Fibroblast of skin of scalp (primary cell): ENCODE data around the gene EXD3.
"Not testable (repeated sequence)": the region's sequence is repeated elsewhere in the genome, so short reads cannot be mapped to it uniquely, and the experiment has no call there.

Source experiments
- DNase-seq: peaks from one replicate; pipeline ENCODE4 v3.0.0-alpha.2; 2013

Gene EXD3

DNA sequence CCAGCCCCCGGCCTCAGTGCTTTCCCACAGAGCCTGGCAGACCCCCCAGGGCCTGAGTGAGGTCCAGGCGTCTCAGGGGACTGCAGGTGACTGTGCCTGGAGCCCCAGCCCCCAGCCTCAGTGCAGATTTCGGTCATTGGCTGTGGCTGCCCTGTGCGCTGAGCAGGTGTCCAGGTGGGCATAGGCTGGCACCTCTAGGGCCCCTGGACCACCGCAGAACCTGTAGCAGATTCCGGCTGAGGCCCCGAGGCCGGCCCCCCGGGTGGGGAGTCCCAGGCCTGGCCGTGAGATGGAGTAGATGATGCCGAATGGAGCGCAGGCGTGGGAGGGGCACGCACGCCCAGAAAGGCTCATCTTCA, 12.1 kb downstream of the EXD3 start:
- no peak for DNase-seq

DNA sequence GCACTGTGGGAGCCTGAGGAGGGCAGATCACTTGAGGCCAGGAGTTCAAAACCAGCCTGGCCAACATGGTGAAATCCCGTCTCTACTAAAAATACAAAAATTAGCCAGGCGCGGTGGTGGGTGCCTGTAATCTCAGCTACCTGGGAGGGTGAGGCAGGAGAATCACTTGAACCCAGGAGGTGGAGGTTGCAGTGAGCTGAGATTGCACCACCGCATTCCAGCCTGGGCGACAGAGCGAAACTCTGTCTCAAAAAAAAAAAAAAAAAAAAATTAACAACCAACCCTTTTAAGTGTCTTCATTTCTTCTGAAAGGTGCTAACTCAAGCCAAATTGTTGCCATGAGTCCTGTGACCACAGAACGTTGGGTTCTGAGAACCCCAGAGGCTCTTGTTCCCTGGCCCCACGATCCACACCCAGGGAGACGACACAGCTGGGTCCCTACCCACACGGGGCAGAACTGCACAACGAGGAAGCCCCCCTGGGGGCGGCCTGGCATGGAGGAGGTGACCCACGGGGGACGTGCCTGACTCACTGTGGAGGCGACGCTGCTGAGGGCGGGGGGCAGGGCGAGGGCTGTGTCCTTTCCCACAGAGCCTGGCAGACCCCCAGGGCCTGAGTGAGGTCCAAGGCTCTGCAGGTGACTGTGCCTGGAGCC, 12.6 kb downstream of the EXD3 start:
- not testable (repeated sequence) for DNase-seq

DNA sequence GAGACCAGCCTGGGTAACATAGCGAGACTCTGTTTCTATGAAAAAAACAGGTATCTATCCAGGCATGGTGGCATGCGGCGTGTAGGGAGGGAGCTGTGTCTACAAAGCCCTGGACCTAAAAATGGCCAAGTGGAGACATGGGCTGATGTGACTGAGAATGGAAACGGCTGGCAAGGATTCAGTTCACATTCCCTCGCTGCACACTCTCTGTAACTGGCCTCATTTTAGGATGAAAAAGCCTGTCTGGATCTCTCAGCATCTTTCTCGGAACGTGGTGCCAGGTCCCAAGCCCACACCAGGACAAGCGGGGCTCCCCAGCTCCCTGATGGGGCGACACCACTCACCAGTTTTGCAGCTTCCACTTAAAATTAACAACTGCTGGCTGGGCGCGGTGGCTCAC, 13.4 kb downstream of the EXD3 start:
- no peak for DNase-seq

DNA sequence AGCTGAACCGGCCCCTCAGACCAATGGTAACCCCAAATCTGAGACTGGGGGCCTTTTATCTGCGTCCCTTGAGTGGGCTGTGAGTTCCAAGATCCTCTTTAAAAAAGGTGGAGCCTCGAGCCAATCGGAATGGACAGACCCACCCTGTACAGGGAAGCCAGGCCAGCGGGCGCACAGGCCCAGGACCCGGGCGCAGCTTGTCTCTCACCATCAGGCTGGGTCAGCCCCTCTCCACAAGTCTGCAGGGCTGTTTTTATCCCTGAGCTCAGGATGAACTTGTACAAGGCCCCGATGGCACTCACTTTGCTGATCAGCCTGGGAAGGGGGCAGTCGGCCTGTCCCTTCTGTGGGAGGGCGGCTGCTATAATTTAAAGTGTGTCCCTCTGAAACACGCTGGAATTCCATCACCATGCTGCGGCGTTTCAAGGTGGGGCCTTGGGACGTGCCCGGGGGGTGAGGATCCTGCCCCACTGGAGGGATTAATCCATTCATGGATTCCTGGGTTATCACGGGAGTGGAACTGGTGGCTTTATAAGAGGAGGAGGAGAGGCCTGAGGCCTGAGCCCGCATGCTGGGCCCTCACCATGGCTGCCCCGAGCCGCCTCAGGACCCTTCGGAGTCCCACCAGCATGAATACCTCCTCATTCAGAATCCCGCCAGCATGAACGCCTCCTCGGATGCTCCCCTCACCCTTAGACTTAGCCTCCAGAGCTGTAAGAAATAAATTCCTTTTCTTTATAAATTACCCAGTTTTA, 14.1 kb downstream of the EXD3 start:
- DNase-seq: no peak

DNA sequence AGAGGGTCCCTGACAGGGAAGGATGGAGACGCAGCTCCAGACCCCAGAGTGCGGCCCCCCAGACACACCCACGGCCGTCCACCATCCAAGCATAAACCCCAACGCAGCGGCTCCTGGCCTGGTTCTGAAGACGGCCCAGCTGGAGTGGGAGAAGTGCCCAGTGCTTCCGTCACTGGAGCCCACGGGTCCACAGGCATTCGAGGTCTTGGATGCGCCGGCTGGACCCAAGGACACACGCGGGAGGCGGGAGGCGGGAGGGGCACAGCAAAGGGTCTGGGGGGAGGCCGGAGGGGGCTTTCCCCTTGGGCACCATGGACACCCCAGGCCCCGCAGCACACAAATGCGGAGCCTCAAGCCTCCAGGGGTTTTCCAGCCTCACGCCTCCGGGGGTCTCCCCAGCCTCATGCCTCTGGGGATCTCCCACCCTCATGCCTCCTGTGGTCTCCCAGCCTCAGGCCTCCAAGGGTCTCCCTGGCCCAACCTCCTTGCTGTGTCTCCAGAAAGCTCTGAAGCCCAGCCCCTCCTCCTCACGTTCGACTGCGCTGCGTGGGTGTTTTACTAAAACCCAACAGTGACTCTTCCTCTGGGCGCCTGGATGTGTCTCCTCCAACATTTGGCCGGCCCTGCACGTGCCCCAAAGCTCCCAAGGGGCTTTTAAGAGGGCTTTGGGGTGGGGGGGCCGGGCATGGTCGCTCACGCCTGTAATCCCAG, 15.2 kb downstream of the EXD3 start:
- no peak for DNase-seq

DNA sequence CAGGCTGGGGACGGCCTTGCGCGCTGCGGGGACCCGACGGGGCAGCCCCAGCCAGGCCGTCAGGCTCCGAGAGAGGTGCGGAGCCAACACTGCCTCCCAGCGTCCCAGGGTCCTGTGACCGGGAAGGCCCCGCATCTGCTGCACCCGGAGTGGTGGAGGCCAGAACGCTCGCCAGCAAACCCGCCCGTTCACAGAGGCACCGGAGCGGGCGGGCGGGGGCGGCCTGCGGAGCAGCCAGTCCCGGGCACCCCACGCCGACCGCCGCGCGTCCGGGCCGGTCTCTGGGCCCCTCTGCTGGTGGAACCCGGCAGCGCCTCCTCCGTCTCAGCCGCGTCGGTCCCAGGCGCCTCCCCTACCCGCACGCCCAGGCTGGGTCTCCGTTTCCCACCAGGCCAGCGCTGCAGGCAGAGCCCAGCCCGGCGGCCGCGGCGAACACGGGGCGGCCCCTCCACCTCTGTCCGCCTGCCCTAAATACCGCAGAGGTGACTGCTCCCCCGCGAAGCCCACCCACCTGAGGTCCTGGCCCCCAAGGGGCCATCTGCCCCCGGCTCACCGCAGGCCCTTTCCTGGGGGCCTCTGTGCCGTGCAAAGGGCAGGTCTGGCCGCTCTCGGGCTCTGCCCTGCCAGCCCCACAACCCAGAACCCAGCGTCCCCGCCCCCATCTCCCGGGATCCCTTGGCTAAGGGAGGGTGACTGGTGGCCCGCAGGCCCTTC, 15.9 kb downstream of the EXD3 start:
- DNase-seq: peak; percentile 48

DNA sequence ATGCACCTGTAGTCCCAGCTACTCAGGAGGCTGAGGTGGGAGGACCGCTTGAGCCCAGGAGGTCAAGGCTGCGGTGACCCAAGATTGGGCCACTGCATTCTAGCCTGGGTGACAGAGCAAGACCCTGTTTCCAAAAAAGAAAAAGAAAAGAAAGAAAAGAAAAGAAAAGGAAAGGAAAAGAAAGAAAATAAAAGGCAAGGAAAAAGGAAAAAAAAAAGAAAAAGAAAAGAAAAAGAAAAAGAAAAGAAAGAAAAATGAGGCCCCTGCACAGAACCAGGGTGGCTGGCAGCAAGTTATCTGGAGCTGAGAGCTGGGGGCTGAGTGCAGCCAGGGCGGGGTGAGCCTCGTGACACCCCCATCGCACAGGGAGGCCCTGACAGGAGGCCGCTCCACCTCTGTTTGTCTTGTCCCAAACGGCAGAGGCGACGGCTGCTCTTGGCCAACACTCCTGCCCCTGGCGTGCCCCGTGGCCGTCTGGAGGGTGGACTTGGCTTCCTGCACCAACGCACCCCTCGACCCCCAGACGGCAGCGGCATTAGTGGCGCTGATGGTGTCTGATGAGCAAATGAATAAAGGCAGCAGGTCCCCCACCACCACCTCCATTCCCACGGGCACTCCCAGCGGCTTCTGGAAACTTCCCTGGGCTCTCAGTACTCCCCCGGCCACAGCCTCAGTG, 16.7 kb downstream of the EXD3 start:
- DNase-seq: no peak

DNA sequence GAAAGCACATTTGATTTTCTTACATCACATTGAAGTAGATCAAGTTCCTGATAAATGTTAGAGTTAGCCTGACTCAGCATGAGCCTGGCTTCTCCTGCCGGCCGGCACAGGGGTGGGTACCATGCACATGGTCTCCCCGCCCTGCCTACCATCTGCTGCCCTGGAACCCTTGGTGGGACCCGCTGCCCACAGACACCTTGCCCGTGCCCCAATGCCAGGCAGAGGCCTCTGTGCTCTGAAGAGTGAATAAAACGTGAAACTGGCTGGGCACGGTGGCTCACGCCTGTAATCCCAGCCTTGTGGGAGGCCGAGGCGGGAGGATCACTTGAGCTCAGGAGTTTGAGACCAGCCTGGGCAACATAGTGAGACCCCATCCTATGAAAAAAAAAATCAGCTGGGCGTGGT, 17.3 kb downstream of the EXD3 start:
- DNase-seq: no peak

DNA sequence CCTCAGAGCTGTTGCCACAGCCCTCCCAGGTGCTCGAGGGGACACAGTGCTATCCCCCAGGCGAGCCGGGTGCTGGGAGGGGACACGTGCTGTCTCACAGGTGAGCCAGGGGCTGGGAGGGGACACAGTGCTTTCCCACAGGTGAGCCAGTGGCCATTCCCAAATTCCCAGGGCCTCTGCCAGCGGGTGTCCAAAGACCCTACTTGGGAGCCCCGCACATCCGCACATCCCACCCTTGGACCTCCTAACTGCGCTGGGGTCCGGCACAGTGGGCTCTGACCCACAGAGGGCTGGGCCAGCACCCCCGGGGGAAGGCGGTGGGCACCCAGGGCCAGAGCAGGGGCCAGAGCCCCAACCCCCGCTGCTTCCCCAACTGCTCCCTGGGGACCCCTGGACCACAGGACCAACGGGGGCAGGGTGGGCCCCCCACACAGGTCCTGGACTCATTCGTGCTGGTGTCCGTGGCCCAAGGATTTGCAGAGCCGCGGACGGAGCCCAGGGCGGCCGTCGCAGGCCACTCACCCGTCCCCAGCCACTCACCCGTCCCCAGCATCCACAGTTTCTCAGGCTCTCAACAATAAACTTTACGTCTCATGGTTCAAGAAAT, 17.9 kb downstream of the EXD3 start:
- no peak for DNase-seq

DNA sequence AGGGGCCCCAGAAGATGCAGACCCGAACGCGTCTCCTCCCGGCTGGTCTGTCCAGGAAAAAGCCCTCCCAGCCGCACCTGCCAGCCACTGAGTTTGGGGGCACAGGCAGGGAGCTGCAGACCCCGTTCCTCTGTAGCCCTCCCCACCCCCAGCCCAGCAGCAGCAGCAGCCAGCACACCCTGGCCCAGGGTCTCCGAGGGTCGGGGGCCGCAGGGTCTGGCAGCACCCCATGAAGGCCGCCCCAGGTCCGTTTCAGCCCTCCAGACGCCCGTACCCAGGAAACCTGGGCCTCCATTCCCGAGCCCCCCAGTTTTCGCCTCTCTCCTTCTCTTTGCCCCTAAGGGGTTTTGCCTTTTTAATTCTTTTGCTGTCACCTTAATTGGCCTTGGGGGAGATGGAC, 19.7 kb downstream of the EXD3 start:
- no peak for DNase-seq

DNA sequence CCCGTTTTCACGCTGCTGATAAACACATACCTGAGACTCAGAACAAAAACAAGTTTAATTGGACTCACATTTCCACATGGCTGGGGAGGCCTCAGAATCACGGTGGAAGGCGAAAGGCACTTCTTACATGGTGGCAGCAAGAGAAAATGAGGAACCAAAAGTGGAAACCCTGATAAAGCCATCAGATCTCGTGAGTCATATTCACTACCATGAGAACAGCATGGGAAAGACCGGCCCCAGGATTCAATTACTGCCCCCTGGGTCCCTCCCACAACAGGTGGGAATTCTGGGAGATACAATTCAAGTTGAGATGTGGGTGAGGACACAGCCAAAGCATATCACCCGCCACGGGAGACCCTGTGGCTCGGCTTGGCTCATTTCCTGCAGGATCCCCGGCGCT, 20.2 kb downstream of the EXD3 start:
- no peak for DNase-seq

DNA sequence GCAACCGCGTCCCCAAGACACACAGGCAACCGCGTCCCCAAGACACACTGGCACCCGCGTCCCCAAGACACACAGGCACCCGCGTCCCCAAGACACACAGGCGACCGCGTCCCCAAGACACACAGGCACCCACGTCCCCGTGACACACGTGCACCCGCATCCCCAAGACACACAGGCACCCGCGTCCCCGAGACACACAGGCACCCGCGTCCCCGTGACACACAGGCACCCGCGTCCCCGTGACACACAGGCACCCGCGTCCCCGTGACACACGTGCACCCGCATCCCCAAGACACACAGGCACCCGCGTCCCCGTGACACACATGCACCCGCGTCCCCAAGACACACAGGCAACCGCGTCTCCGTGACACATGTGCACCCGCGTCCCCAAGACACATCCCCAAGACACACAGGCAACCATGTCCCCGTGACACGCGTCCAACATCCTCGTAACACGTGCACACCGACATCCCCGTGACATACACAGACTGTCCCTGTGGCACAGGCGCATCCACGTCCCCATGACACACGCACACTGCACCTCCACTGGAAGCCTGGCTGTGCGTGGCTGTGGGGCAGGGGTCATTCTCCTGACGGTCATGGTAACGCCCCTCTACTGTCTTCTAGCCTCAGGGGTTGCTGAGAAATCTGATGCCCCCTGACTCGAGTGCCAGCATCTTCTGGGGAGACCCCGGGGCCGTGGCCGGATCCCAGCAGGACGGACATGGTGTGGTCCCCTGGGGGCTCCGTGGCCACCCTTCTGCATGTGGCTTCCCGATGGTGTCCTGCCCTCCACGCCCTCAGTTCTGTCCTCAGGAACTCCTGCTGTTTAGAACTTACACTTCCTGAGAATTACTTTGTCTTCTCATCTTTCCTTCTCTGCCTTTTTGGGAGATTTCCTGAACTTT, 24.1 kb downstream of the EXD3 start:
- DNase-seq: no peak

DNA sequence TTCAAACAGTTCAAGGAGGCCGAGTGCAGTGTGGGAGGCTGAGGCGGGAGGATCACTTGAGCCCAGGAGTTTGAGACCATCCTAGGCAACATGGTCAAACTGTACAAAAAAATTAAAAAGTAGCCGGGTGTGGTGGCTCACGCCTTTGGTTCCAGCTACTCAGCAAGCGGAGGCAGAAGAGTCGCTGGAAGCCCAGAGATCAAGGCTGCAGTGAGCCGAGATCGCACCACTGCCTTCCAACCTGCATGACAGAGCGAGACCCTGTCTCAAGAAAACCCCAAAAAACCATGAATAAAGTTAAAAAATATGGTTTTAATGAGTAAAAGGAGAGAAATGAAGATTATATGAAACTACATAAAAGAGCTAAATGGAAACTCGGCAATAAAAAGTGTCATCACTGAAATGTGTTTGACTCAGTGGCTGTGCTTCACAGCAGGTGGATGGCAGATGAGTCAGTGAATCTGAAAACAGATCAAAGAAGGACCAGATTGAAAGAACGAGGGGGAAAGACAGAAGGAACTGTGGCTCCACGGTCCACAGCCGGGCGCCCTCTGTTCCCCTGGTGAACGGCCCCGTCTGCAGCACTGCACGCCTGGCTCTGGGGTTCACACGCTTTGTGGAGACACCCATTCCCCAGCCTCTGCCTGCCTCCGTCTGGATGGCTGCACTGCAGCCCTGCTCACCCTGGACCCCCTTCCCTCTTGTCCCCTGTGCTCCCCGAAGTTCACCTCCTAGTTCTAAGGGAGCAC, 25.1 kb downstream of the EXD3 start:
- no peak for DNase-seq

DNA sequence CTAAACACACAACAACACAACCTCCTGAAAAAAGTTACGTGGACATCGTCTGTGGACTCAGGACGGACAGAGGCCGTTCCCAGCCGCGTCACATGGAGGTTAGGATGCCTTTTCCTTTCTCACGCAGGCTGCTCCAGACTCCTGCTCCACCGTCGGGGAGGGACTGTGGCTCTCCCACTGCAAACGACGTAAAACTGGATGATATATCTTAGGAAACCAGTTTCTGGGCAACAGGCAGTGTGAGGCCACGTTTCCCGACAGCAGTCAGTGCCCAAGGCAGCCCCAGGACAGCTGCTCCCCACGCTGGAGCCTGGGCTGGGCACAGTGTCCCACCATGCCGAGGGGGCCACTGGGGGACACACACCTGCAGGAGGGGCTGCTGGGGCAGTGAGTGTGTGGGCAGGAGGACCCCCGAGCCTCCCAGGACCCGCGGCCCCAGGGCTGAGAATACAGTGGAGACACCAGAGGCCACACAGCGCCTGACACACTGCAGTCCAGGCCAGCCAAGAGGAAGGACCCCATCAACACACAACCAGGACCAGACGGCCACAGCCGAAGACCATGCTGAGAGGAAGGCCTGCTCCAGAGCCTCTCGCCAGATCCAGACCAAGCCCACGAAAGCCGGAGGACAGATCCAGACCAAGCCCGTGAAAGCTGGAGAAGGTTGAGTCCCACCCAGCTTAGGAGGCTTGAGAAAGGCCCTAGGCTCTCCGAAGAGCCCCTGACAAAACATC, 26.2 kb downstream of the EXD3 start:
- no peak for DNase-seq

DNA sequence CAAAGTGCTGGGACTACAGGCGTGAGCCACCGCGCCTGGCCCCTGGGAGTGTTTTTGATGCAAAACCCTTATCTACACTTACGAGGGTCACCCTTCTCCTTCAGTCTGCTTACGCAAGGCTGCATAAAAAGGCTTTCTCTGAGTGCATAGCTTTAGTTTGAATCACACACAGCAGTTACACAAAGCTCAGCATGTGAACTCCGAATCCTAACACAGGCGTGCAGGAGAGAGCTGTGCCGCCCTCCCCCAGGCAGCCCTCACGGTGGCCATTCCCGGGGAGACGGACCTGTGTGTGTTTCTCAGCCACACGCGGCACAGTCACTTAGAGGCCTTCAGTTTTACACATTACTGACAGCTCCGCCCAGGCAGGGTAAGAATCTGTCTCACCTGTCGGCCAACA, 26.7 kb downstream of the EXD3 start:
- peak; percentile 43 for DNase-seq

DNA sequence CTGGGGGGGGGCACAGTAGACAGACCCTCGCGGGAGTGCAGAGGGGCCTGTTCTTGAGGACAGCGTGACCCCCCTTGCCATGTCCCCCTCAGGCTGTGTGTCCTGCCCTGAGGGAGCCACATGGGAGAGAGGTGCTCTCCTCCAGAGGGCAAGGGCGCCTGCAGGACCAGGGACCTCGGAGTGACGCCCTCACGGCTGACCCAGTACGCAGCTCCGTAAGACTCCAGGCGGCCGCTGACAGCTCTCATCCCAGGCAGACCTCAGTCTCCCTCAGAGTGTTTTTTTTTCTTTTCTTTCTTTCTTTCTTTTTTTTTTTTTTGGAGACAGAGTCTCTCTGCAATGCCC, 27.3 kb downstream of the EXD3 start:
- no peak for DNase-seq

DNA sequence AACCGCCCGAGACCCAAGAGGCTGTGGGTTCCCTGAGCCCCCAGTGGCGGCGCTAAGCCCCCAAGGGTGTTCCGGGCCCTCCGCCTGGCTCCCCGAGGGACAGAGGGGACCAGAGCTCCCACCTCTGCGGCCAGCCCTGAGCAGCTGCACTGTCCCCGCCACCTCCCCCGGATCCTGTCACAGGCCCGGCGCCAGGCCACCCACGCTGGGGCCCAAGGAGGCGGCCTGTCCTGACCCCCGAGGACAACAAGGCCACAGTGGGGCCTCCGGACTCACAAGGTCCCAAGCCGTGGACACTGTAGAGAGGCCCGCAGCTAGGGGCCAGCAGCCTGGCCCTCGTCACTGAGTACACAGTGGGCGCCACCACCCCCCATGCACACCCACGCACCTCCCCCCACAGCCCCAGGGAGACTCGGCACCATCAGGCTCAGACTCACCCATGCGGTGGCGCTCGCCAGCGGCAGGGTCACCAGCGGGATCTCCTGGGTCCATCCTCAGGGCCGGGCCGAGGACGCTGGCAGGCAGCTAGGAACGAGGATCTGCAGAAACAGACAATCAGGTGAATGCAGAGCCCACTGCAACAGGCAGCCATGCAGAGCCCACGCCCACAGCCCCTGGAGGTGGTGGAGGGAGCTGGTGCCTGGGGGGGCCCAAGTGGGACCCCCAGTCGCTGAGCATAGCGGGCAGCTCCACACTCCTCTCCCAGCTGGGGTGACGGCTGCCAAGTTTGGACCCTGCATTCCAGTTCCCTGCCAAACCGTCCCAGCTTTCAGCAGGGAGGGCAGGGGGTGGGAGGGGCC, 27.9 kb downstream of the EXD3 start:
- no peak for DNase-seq

DNA sequence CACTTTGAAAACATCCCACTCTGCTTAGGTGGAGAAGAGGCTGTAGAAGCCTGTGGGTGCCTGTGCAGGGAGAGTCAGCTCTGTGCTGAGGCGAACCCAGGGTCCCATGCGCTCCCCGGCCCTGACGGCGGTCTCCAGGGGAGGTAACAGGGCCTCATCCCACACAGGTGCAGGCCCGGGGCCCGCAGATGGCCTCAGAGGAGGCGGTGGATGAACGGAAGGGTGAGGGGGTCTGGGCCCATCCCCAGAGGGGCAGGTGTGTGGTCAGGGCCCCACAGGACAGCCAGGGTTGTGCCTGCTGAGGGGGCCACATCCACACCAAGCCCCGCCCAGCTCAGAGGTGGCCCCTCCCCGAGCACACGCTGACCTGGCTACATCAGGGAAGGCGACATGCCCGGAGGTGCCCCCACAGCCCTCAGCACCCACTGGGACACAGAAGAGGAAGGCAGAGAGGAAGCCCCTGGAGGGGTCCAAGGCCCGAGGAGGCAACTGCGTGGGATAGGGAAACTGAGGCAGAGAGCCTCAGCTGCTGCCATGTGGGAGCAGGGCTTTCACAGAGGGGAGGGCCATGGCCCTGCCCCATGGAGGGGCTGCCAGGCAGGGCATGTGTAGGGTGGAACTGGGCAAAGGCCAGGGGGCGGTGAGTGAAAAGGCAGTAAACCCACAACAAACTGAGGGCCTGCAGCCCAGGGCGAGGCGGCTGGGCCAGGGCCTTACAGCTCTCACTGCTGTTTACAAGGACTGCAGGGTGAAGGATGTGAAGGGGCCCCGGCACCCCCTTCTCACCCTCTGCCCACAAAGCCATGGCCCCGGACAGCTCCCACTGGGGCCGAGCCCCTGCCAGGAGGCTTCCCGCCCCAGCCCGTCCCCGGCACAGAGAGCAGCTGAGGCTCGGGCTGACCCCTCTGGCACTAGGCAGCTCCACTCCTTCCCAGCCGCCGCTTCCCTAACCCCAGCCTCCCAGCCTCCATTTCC, 29.5 kb downstream of the EXD3 start:
- DNase-seq: no peak
